ES-I3 (cell line): Measurements from ENCODE around the gene SLC28A2.
"Not testable (repeated sequence)": the region's sequence is repeated elsewhere in the genome, so short reads cannot be mapped to it uniquely, and the experiment has no call there.

Experiments
- H3K36me3 ChIP-seq: 2 replicates; pipeline ENCODE4 v1.6.1; 2013; ENCODE audit warnings: mild to moderate bottlenecking, low read length, control low read depth, moderate library complexity; ENCODE audit not compliant: insufficient read depth
- H3K4me1 ChIP-seq: 2 replicates; pipeline ENCODE4 v1.6.1; 2013; ENCODE audit warnings: mild to moderate bottlenecking, control low read depth, low read length; ENCODE audit not compliant: insufficient read depth
- H3K9ac ChIP-seq: 2 replicates; pipeline ENCODE4 v1.6.1; 2013; ENCODE audit warnings: low read depth, mild to moderate bottlenecking, low read length, moderate library complexity
- H3K9me3 ChIP-seq: 2 replicates; pipeline ENCODE4 v1.6.1; 2013; ENCODE audit warnings: mild to moderate bottlenecking, low read length, moderate library complexity; ENCODE audit not compliant: control insufficient read depth, insufficient read depth

SLC28A2 gene

GRCh38 chr15:45287390-45287956 is 35.4 kb downstream of the SLC28A2 start:
- Histone ChIP-seq H3K4me1 (no peaks in the 10 kb centered on the region), H3K36me3 (no peaks in the 10 kb centered on the region), H3K9me3 (no peaks in the 10 kb centered on the region), H3K9ac (no peak overlapping the region)

- H3K4me1 ChIP-seq: no peaks in the 10 kb centered on the region
- no peaks in the 10 kb centered on the region for H3K36me3 ChIP-seq
- no peak overlapping the region for H3K9ac ChIP-seq
- H3K9me3 ChIP-seq: no peaks in the 10 kb centered on the region
These were observed 36.9 kb downstream of the SLC28A2 start for GRCh38 chr15:45288947-45289346.

DNA sequence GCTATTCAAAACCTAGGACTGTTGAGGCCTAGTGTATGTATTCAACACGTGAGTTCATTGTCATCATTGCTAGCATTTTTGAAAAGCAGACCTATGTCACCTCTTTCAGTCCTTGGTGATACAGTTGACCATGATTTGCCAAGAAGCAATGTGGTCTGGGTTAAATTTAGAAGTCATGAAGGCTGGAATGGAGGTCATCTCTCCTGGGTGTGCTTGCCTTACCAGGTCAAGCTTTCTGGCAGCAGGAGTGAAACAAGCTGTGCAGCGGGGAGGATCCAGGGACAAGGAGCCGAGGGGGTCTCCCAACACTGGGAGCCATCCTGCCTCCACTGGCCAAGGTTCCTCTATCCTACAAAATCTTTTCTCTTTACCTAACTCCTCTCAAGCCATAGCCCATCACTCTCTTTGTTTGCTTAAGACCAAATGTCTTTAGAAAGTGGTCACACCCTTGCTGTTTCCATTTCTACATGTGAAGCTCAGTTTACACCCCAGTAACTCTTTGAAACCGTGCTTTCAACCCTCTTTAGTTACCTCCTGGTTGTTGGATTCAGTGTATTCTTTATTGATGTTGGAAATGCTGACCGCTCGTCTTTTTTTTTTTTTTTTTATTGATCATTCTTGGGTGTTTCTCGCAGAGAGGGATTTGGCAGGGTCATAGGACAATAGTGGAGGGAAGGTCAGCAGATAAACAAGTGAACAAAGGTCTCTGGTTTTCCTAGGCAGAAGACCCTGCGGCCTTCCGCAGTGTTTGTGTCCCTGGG is 40.0 kb downstream of the SLC28A2 start:
- Histone ChIP-seq H3K4me1 (no peaks in the 10 kb centered on the region), H3K9ac (no peak overlapping the region), H3K9me3 (no peaks in the 10 kb centered on the region), H3K36me3 (no peaks in the 10 kb centered on the region)

GRCh38 chr15:45293326-45293725 is 41.3 kb downstream of the SLC28A2 start:
- not testable (repeated sequence) for H3K4me1 ChIP-seq, H3K9ac ChIP-seq, H3K36me3 ChIP-seq, H3K9me3 ChIP-seq

GRCh38 chr15:45298964-45299378 is 46.9 kb downstream of the SLC28A2 start:
- H3K4me1 ChIP-seq, H3K9me3 ChIP-seq, H3K36me3 ChIP-seq, H3K9ac ChIP-seq: not testable (repeated sequence)

DNA sequence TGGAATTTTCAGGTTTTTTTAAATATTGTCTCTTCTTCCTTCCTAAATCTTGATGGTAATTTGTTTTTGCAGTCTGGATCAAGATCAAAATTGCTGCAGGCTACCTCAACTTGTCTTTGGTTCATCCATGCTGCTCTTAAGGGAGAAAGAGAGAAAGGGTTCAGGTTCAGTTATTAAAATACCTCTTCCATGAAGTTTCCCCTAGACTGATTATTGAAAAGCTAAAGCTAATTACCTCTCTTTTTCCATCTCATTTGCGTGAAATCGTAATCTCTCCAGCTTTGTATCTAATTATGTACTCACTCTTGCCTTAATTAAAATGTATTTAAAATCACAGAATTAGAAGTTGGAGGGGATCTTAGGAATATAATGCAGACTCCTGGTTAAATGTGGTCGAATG is 52.7 kb downstream of the SLC28A2 start:
- H3K9ac ChIP-seq: no peak overlapping the region
- no peaks in the 10 kb centered on the region for H3K4me1 ChIP-seq
- no peaks in the 10 kb centered on the region for H3K36me3 ChIP-seq
- peaks cover 7% of the 10 kb centered on the region for H3K9me3 ChIP-seq

- H3K9me3 ChIP-seq: peaks cover 7% of the 10 kb centered on the region
- H3K36me3 ChIP-seq: no peaks in the 10 kb centered on the region
- no peaks in the 10 kb centered on the region for H3K4me1 ChIP-seq
- no peak overlapping the region for H3K9ac ChIP-seq
These were observed 54.1 kb downstream of the SLC28A2 start for GRCh38 chr15:45306105-45306504.

DNA sequence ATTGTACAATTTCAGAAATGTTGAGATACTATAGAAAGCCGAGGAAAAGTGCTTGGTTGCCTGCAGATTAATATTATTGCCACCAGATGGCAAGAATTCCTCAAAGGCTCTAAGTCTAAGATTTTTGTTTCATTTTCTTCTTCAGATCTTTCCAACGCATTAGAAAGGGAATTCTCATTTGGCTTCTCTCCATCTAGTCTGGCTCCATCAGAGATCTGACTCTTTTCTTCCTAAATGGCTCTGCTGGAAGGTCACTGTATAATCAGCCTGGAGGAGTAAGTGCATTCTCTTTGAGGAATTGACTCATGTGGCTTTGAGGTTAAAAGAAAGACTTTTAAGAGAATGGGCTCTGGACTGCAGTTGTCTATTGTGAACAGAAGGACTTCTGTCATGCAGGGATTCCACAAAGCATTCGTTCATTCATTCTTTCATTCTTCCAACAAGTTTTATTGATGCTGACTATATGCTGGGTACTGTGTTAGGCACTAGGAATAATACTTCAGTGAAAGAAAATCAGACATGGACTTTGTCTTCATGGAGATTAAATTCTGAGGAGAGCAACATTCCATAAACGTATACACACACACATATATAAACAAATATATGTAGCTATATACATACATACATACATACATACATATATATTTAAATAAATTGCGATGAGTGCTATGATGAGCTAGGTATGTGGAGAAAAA is 55.3 kb downstream of the SLC28A2 start:
- H3K4me1 ChIP-seq: no peaks in the 10 kb centered on the region
- peaks cover 7% of the 10 kb centered on the region for H3K9me3 ChIP-seq
- no peaks in the 10 kb centered on the region for H3K36me3 ChIP-seq
- no peak overlapping the region for H3K9ac ChIP-seq

- not testable (repeated sequence) for H3K36me3 ChIP-seq, H3K9ac ChIP-seq, H3K4me1 ChIP-seq, H3K9me3 ChIP-seq
These were observed 62.1 kb downstream of the SLC28A2 start for GRCh38 chr15:45314117-45314516.

GRCh38 chr15:45314960-45315359 is 62.9 kb downstream of the SLC28A2 start:
- Histone ChIP-seq H3K4me1 (no peaks in the 10 kb centered on the region), H3K9me3 (no peaks in the 10 kb centered on the region), H3K36me3 (no peaks in the 10 kb centered on the region), H3K9ac (no peak overlapping the region)

- Histone ChIP-seq H3K9me3 (0 out of 2 replicates have a peak, but pooled peaks cover 4% of the 10 kb centered on the region), H3K9ac (no peak overlapping the region), H3K4me1 (no peaks in the 10 kb centered on the region), H3K36me3 (no peaks in the 10 kb centered on the region)
These were observed 67.6 kb downstream of the SLC28A2 start for GRCh38 chr15:45319472-45320214.

GRCh38 chr15:45320581-45321205 is 68.7 kb downstream of the SLC28A2 start:
- Histone ChIP-seq H3K9me3 (0 out of 2 replicates have a peak, but pooled peaks cover 4% of the 10 kb centered on the region), H3K9ac (no peak overlapping the region), H3K36me3 (no peaks in the 10 kb centered on the region), H3K4me1 (0 out of 2 replicates have a peak, but pooled peaks cover under 1% of the 10 kb centered on the region)

- H3K36me3 ChIP-seq: no peaks in the 10 kb centered on the region; the same call in 1 of the 2 replicates
- no peaks in the 10 kb centered on the region for H3K9me3 ChIP-seq
- H3K9ac ChIP-seq: no peak overlapping the region
- H3K4me1 ChIP-seq: peaks cover 20% of the 10 kb centered on the region
These were observed 74.2 kb downstream of the SLC28A2 start for GRCh38 chr15:45326280-45326679.

DNA sequence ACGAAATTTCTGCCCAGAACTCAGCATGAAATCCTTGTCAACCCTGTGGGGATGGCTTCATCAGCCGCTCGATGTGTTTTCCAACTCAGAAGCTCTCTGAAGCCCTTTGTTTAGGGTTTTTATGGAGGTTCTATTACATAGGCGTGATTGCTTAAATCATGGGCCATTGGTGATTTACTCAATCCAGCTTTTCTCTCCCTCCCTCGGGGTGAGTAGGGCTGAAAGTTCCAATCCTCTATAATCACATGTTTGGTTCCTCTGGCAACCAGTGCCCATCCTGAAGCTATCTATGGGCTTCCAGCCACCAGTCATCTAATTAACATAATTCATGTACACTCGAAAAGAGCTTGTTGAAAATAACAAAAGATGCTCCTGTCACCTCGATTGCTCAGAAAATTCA is 74.7 kb downstream of the SLC28A2 start:
- Histone ChIP-seq H3K36me3 (no peaks in the 10 kb centered on the region; the same call in 1 of the 2 replicates), H3K4me1 (peaks cover 20% of the 10 kb centered on the region), H3K9me3 (no peaks in the 10 kb centered on the region), H3K9ac (no peak overlapping the region; the same call in 1 of the 2 replicates)
